Measurements from ENCODE around the gene ARHGAP12.

- TF ChIP-seq POLR2A (IDR thresholded peaks at IDR 0.05) (no peak), CTCF (IDR thresholded peaks at IDR 0.05) (no peak)
These were observed 30.2 kb upstream of the ARHGAP12 start for GRCh38 chr10:31958856-31959255.

Measured in vagina (tissue), 2 donors.